Umbilical cord (tissue), 2 donors: Measurements from ENCODE around the gene MYO9B. TPM values are rescaled to one million over a fixed set of nuclear protein-coding genes. Genes with fewer than 3 reads are reported as not detected.

Experiments used
- DNase-seq: peaks from one replicate; pipeline ENCODE4 v3.0.0-alpha.2; 2015; ENCODE audit warnings: low spot score
- total RNA-seq: library from RNA; depleted of rRNA; stranded (reverse); fragments of >200 nt; gene quantifications from one replicate; pipeline ENCODE4 v1.2.3, GENCODE V29; 2014; ENCODE audit warnings: low replicate concordance; ENCODE audit not compliant: insufficient read depth

The MYO9B gene
- total RNA-seq, 1 donor from 2014 or later = 80.7 TPM

- DNase-seq = no peak
Observed at GRCh38 chr19:17213334-17213733, 137.8 kb downstream of the MYO9B start.

GRCh38 chr19:17214508-17215126 lies 139.0 kb downstream of the MYO9B start:
- DNase-seq = no peak

GRCh38 chr19:17215127-17215971 lies 139.8 kb downstream of the MYO9B start, which contains the start of gene USE1:
Gene USE1, plus strand, starts transcription at chr19:17215357. Its CDS starts 49 bp downstream, at chr19:17215406.
- DNase-seq = peak; percentile 96

- no peak for DNase-seq
Observed at GRCh38 chr19:17216058-17216670, 140.6 kb downstream of the MYO9B start.

- no peak for DNase-seq
Observed at GRCh38 chr19:17219286-17219685, 143.7 kb downstream of the MYO9B start.

- peak; percentile 80 for DNase-seq
Observed at GRCh38 chr19:17220207-17220758, 144.7 kb downstream of the MYO9B start.

- DNase-seq = no peak
Observed at GRCh38 chr19:17225053-17225452, 149.5 kb downstream of the MYO9B start.

GRCh38 chr19:17226002-17226933 lies 150.7 kb downstream of the MYO9B start, which contains the start of gene OCEL1:
Gene OCEL1, plus strand, starts transcription at chr19:17226226. Its CDS starts 22 bp downstream, at chr19:17226248.
- DNase-seq = peak; percentile 99

GRCh38 chr19:17227798-17228367 lies 152.3 kb downstream of the MYO9B start:
- peak; percentile 35 for DNase-seq

- no peak for DNase-seq
Observed at GRCh38 chr19:17229890-17230289, 154.3 kb downstream of the MYO9B start.

- no peak for DNase-seq
Observed at GRCh38 chr19:17232258-17232657, 156.7 kb downstream of the MYO9B start.

- no peak for DNase-seq
Observed at GRCh38 chr19:17234911-17235299, 159.3 kb downstream of the MYO9B start.

- DNase-seq = peak; percentile 76
Observed at GRCh38 chr19:17235300-17235970, 159.9 kb downstream of the MYO9B start.

GRCh38 chr19:17235971-17236777 lies 160.6 kb downstream of the MYO9B start:
- peak; percentile 45 for DNase-seq

GRCh38 chr19:17236811-17237543 lies 161.4 kb downstream of the MYO9B start:
- DNase-seq = no peak

- DNase-seq = no peak
Observed at GRCh38 chr19:17237747-17238706, 162.4 kb downstream of the MYO9B start.

GRCh38 chr19:17240062-17240752 lies 164.6 kb downstream of the MYO9B start:
- DNase-seq = peak; percentile 46
